GM19193 (cell line): ENCODE measurements around the gene KRTAP2-3.
"Not testable (repeated sequence)": the region's sequence is repeated elsewhere in the genome, so short reads cannot be mapped to it uniquely, and the experiment has no call there.

Source experiments
- POLR2A ChIP-seq: IDR thresholded peaks from 4 replicates; pipeline ENCODE4 v1.6.1; 2011; ENCODE audit not compliant: insufficient read depth, insufficient read length; ENCODE audit errors: extremely low read depth

KRTAP2-3 gene

DNA sequence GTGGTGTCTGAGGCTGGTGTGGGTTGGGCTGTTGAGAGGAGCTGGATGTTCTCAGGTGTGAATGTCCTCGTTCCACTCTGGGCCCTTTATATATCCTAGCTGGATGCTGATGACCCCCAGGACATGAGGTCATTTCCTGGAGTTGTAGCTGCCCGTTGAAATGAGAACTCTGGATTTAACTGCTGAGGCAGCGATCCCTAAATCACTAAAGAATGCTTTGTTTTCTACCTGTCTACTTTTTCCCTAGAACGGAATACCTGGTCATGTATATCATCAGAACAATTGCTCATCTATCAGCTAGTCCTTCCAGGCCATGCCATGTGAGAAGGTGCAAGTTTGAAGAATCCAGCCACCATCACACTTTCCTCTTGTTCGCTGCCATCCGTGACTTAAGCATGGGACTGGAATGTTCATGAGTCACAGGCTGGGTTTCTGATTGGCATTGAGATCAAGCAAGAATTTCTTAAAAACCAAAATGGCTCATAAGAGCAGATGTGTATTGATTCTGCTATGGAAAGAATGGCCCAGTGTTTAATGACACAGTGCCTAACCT lies at the start of gene KRTAP2-3:
KRTAP2-3 (minus strand) TSS at position 63 of the 553 bp plus-strand sequence. CDS start 64 bp downstream, outside the sequence.
- no peak for TF ChIP-seq POLR2A

- no peak for TF ChIP-seq POLR2A
Observed at GRCh38 chr17:41107941-41108450, 48.1 kb upstream of the KRTAP2-3 start.

GRCh38 chr17:41105347-41105746 lies 45.4 kb upstream of the KRTAP2-3 start, which contains the start of gene KRTAP4-9:
KRTAP4-9 (plus strand) TSS chr17:41105389; CDS start chr17:41105389, 0 bp downstream.
- not testable (repeated sequence) for TF ChIP-seq POLR2A

DNA sequence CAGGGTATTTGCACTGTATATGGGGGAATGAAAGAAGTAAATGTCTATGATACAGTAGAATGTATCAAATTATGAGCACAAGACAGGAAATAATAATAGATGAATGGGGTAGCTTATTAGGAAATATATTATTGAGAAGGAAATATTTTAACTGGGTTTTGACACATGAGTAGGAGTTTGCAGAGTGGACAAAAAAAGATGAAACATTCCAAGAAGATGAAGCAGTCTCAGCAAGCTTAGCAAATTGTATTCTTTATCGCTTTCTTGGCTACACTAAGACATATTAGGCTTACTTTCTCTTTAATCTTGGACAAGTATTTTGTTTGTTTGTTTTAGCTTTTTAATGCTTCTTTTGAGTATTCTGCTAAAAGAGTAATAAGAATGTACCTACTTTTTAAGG lies 44.0 kb upstream of the KRTAP2-3 start:
- TF ChIP-seq POLR2A: no peak

DNA sequence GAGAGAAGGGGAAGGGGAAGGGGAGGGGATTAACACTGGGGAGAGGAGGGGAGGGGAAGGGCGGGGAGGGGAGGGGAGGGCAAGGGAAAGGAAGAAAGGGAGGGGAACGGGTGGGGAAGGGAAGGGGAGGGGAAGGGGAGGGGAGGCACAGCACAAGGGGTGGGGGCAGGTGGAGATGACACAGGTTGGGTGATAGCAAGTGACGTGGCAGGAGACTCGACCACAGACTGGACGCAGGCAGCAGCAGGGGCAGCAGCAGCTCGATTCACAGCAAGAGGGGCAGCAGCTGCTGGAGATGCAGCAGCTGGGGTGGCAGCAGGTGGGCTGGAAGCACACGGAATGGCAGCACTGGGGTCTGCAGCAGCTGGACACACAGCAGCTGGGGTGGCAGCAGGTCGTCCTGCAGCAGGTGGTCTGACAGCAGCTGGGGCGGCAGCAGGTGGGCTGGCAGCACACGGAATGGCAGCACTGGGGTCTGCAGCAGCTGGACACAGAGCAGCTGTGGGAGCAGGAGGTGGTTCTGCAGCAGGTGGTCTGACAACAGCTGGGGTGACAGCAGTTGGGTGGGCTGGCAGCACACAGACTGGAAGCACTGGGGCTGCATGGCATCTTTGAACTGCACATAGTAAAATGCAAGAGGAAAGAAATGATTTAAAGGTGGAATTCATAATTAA lies 41.8 kb upstream of the KRTAP2-3 start, which contains the start of gene KRTAP4-16:
KRTAP4-16 (minus strand) TSS at position 624 of the 674 bp plus-strand sequence; CDS start at position 624, 0 bp downstream.
- TF ChIP-seq POLR2A: no peak

GRCh38 chr17:41098481-41098880 lies 38.6 kb upstream of the KRTAP2-3 start:
- TF ChIP-seq POLR2A: no peak

- TF ChIP-seq POLR2A: no peak
Observed at GRCh38 chr17:41098042-41098441, 38.1 kb upstream of the KRTAP2-3 start, which contains the start of gene KRTAP4-8. KRTAP4-8 (minus strand) TSS chr17:41098142; CDS start chr17:41098084, 58 bp downstream.

- no peak for TF ChIP-seq POLR2A
Observed at GRCh38 chr17:41096055-41096454, 36.1 kb upstream of the KRTAP2-3 start.

DNA sequence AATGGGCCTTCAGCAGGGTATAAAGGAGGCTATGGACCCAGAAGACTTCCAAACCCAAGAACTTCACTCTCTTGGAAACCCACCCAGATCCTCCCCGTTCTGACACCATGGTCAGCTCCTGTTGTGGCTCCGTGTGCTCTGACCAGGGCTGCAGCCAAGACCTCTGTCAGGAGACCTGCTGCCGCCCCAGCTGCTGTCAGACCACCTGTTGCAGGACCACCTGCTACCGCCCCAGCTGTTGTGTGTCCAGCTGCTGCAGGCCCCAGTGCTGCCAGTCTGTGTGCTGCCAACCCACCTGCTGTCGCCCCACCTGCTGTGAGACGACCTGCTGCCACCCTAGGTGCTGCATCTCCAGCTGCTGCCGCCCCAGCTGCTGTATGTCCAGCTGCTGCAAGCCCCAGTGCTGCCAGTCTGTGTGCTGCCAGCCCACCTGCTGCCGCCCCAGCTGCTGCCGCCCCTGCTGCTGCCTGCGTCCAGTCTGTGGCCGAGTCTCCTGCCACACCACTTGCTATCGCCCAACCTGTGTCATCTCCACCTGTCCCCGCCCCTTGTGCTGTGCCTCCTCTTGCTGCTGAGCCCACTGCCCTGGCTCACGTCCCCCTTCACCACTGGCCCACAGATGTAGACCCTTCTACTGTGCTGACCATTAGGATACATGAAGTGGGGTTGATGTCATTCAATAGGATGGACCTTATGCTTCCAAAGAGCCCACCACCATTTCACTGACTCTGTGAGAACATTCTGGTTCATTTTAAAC lies 24.4 kb upstream of the KRTAP2-3 start, which contains the start of gene KRTAP4-7:
KRTAP4-7 (plus strand) TSS at position 51 of the 757 bp plus-strand sequence; CDS start at position 108, 57 bp downstream.
- not testable (repeated sequence) for TF ChIP-seq POLR2A

- TF ChIP-seq POLR2A: no peak
Observed at GRCh38 chr17:41082626-41083025, 22.7 kb upstream of the KRTAP2-3 start.

GRCh38 chr17:41076788-41077187 lies 16.9 kb upstream of the KRTAP2-3 start:
- TF ChIP-seq POLR2A: no peak

- TF ChIP-seq POLR2A: no peak
Observed at GRCh38 chr17:41073676-41074075, 13.8 kb upstream of the KRTAP2-3 start.

GRCh38 chr17:41071606-41072360 lies 11.9 kb upstream of the KRTAP2-3 start:
- no peak for TF ChIP-seq POLR2A

- TF ChIP-seq POLR2A: no peak
Observed at GRCh38 chr17:41069031-41069430, 9.1 kb upstream of the KRTAP2-3 start.
